Cerebellar nuclear complex (tissue), 1 donor: ENCODE results near the gene SLC22A16.

Source experiments
- DNase-seq, 2 experiments: peaks; one replicate each; lab custom pipeline; 2025; lab: John Stamatoyannopoulos, UW

SLC22A16 gene

DNA sequence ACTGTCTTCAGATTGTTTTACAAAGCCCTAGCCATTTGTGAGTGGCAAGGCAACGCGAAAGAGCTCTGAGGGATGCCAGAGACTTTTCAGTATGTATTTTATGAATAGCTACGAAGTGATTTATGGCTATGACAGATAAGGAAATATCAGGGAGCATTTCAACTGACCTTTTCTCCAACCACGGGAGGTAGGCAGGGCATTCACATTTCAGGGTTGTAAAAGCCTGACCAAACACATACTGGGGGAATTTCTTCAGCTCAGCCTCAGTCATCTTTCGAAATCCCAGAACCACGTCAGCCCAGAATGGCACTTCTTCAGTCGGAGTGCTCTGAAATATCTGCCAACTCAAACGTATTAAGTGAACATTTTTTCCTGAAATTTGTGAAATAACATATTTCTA is 71.8 kb downstream of the SLC22A16 start:
- DNase-seq: no peak

GRCh38 chr6:110401585-110402176 is 74.7 kb downstream of the SLC22A16 start:
- DNase-seq: no peak

DNA sequence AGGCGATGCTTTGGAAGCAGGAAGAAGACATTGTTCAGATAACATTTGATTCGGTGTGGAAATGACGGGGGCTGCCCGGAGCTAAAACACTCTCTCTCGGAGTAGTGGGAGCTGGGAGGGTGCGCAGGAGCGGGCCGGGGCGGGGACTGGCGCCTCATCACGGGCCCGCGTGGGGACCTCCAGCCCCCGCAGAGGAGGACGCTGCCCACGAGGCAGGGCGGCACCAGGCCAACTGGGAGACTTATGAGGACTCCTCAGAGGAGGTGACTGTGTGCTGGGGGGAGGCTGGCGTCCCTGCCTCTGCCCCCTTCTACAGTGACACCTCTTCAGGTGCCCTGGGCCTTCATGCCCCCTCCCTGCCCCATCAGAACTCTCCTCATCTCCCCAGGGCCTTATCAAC is 76.2 kb downstream of the SLC22A16 start:
- no peak for DNase-seq

DNA sequence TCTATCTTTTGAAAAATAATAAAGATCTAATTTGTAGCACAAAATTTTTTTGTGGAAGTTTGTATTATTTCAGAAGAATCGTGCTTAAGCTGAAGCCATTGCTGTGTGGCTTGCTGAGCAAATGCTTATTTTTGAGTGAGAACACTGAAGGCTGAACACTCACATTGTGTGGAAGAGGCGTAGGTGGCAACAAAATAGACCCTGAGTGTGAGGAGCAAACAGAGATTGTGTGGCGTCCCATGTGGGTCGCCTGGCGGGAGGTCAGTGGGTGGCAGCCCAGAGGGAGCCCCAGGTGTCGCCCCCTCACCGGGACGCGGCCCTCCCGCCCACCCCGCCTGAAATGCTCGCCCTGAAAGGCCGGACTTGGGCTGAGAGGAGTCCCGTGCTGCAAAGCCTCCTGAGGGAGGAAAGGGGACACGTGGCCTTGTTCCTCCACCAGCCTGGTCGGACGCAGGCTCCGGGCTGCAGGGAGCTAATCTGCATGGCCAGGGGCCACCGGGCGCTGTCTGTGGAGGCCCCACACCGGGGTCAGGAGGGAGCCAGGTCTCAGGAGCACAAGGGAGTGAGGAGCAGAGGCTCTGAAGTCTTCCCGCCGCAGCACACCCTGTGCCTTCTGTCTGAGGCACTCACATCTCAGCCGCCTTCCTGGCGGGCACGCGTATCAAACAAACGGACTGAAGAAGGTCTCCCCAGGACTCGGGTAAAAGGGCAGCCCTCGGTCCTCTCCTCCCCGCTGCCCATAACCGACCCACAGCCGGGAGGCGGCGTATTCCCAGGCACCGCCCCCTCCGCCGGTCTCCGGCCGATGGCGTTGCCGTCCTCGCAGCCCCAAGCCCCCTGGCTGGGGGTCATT is 77.0 kb downstream of the SLC22A16 start:
- no peak for DNase-seq

GRCh38 chr6:110398778-110399177 is 77.6 kb downstream of the SLC22A16 start:
- no peak for DNase-seq

DNA sequence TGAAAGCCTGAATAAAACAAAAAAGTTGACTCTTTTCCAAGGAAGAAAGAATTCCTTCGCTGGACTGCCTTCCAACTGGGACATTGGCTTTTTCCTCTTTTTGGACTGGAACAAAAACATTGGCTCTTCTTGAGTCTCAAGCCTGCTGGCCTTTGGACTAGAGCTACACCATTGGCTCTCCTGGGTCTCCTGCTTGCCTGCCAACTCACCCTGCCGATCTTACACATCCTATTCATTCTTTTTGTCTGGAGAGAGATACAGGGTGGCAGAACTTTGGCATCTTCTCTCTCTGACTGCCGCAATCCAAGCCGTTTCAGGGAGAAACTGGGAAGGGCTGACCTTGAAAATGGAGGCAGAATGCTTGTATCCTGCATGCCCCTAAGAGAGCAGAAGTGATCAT is 81.2 kb downstream of the SLC22A16 start:
- no peak for DNase-seq

GRCh38 chr6:110394409-110394808 is 82.0 kb downstream of the SLC22A16 start:
- no peak for DNase-seq

- DNase-seq: no peak
Observed at GRCh38 chr6:110392727-110393126, 83.7 kb downstream of the SLC22A16 start.

DNA sequence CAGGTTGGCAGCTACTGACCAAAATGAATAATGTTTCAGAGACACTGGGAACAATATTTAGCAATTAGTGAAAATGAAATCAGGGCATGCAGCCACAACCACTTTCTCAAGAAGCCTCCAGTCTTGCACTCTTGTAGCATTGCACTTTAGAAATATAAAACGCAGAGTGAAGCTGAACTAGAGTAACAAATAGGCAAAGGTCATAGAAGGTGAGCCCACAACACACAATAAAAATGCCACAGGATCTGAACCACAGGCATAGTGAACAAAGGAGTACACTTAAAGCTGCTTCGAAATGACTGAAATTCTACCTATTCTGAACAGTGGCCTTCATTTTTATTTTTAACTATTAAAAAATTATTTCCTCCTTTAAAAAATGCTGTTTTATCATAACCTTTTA is 86.0 kb downstream of the SLC22A16 start:
- DNase-seq: no peak

DNA sequence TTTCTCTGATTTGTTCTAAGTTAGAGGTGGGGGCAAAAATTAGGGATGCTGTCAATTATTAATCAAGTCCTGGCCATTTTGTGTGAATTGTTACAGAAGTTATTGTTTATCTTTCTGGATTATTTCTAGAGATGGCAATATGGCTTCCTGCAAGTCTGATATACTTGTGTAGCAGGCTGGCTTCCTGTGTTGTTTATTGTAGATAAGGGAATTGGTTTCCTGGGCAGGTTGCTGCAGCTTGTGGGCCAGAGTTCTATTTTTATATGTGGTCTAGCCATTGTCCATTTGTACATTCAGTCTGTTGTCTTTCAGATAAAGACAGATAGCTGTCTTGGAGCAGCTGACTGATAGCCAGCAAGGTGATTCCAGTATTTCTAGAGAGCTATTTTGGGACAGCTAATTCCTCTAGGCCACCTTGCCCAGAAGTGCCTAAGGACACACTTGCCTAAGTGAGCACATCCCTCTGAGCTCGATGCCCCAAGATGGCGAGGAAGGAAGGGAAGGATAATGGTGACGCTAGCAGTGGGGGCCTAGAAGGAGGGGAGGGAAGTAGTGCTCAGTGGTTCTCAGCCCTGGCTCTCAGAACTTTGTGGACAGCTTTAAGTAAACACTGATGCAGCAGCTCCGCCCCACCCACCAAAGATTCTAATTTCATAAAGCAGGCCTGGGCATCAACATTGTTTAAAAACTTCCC is 86.6 kb downstream of the SLC22A16 start:
- DNase-seq: no peak

DNA sequence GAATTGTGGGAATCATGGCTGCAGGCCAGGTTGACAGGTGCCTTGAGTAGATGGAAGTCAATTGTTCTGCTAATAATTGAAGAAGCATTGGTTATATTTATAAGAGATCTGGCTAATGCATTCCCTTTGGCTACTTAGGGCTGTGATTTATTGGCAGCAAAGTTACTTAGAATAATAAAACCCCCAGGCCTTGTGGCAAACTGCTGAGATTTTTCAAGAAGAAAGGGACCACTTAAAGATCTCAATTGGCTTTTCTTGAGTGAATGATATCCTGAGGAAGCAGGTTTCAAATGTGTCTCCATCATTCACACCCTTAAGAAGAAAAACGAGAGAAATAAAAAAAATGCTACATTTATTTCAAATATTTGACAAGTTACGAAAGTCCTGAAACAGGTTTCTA is 88.4 kb downstream of the SLC22A16 start:
- DNase-seq: no peak

DNA sequence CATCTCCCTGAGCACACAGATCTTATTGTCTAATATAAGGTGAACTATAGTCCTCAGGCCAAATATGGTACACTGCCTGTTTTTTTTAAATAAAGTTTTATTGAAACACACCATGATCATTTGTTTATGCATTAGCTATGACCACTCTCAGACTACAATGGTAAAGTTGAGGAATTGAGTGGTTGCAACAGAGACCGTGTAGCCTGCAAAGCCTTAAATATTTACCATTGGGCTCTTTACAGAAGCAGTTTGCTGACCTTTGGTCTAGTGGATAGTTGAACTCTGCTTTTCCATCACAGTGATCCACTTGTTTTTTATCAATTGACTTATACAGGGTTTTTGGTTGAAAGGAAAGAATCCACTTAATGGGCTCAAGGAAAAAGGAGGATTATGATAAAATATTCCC is 91.0 kb downstream of the SLC22A16 start:
- DNase-seq: no peak

GRCh38 chr6:110378552-110378951 is 97.9 kb downstream of the SLC22A16 start:
- DNase-seq: no peak
